CD4-positive, alpha-beta T cell treated with Interferon gamma for 1 hour (primary cell): ENCODE data around the gene FCHSD2.
"Not testable (repeated sequence)": the region's sequence is repeated elsewhere in the genome, so short reads cannot be mapped to it uniquely, and the experiment has no call there.

Source experiments
- DNase-seq: peaks from one replicate; pipeline ENCODE4 v3.0.0-alpha.2; 2020

Gene FCHSD2

DNA sequence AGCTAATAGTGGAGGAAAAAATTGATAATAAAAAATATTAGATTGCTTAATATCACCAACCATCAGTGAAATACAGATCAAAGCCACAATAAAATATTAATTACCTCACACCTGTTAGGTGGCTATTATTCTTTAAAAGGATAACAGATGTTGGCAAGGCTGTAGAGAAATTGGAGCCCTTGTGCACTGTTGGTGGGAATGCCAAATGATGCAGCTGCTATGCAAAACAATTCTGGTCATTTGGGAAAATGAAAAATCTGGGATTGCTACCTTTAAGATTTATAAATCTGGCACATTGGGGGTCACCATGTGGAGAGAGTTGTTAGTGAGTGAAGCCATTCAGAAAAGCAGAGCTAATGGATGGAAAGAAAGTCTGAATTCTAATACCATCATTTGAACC, 143.4 kb downstream of the FCHSD2 start:
- DNase-seq, result no peak

DNA sequence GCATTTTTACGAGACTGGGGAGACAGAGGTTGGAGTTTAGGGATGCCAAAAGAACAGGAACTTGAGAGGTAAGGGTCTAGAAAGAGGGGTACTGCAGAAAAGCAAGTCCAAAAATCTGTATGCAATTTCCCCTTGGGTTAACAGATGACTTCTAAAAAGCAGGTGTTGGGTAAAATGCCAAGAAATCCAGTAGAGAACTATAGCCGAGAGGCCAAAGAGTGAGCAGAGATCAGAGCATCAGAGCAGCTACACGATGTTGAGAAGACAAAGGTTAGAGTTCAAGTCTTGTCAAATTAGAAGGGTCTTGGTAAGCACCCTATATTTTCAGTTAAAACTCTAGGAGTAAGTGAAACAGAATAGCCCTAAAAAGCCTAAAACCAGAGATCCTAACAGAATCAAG, 145.2 kb downstream of the FCHSD2 start:
- DNase-seq, result no peak

DNA sequence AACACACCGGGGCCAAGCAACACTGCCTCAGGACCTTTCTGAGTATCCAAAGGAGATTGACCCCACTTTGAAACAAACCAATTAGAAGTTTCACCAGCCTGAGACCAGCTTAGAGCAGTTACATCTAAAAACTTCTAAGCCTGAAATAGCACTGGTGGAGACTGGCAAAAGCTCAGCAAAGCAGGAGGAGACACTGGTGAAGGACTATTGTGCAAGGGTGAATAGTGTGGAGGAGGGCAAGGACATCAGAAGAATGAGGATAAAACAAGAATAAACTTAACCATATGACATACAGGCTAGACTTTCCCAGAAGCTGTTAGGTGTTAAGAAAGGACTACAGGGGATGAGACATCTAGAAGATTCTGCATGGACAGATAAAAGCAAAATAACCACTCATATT, 152.4 kb downstream of the FCHSD2 start:
- DNase-seq, result no peak

DNA sequence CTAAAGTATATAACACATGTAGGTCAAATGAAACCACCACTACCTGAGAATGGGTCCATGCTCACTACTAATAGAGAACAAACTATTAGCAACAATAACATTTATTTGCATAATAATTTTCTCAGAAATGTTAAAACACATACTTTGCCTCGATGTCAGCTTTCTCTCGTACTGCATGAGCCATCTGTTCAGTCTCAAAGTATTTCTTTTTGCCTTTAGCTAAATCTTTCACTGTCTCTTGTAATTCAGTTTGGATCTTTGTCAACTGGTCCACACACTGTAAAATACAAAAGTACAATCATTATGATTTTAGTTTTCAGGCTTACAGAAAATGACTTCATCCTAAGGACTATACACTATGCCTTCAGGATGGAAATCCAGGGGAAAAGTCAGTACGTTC, 153.3 kb downstream of the FCHSD2 start:
- no peak for DNase-seq

DNA sequence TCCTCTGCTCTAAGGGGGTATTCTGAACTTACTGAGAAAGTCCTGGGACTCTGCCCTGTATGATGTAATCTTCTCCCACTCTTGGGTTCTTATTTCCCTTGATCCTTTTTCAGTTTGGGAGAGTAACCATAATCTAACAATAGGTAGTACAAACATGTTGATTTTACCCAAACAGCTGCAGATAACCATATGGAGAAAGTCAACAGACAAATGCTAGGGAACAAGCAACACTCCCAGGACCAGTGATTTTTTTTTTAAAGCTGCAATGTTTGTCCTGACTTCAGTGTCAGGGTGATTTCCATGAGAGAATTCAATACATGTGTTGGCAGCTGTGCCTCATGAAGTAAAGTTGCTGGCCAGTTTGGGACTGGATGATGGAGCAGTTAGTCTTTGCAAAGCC, 156.5 kb downstream of the FCHSD2 start:
- no peak for DNase-seq

DNA sequence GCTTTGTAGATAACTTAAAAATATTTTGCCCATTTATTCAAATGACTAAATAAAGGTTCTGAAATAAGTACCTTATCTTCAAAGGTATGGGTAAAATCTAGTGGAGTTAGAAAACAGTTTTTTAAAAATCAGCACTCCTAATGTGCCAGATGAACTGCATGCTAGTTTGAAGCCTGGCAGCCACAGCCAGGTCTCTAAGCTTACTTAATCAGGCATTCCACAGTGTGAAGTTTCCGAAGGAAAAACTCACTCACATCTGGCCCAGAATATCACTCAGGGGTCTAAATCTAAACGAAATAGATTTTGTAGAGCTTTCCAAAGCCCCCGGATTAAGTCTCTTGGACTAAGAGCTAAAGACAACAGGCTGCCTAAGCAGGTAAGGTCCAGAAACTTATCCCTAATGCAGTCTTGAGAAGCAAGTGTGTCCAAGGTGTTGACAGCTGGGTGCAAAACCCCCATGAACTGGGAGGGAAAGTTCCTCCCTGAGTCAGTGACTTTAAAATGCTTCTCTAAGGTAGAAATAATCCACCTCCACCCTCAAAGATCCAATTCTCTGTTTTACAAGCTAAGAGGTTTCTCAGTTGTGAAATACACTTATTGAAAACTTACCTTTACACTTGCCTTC, 157.6 kb downstream of the FCHSD2 start:
- DNase-seq, result no peak

DNA sequence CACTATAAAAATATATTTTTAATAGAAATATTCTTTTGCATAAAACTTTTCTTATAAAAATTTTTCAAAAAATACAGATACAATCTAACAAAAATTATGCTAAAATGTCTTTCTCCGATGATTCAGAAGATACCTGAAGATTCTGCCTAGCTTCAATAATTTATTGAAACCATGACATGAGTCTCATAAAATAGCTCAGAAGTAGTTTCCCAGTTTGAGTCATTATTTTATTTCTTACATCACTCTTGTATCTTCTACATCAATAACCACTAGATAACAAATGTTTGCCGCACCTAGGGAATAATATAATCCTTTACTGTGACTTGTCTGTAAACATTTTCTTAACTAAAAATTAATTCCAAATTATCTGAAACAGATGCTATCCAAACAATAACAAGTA, 158.6 kb downstream of the FCHSD2 start:
- no peak for DNase-seq

DNA sequence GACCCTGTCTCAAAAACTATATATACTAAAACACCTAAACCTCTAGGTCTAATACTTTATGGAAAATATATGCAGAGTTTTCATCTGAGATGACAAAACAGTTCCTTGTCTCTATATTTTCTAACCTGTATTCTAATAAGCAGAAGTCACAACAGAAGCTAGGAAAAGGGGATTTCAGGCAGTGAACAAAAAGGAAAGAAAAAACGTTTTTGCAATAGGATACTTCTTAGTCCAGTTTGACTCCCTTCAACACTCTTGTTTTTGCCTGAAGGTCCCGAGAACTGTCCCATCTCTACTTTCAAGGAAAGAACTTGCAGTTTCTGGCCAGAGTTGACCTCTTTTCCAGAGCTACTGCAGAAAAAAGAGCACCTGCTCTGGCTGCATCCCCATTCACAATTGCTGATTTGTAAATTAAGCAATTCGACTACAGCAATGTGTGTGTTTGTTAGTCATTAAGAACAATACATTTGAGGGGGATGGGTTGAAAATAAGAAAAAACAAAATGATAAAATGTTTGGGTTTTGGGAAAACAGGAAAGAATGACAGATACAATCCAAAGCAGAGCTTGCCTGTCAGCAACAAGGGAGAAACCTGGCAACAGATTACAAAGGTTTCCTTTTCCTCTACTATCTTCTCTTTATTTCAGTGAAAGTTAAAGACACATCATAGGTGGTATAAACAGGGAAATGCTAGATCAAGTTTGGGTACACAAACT, 160.0 kb downstream of the FCHSD2 start:
- DNase-seq, result no peak

DNA sequence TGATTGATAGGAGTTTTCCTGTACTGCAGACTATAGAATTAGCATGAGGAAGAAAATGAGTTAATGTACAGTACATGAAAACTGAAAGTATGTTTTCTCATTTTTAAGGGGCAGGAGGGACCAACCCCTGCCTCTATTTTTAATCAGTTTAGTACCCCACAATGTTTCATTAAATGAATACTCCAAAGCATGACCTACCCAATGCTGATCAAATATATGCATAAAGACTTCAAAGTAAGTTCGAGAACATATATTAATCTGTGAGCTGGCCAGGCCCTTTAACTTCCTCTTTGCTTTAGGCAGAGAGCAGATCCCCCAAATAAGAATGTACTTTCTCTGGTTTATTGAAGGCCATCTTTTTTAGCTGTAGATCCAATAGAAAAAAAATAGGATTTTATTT, 161.0 kb downstream of the FCHSD2 start:
- DNase-seq, result no peak

DNA sequence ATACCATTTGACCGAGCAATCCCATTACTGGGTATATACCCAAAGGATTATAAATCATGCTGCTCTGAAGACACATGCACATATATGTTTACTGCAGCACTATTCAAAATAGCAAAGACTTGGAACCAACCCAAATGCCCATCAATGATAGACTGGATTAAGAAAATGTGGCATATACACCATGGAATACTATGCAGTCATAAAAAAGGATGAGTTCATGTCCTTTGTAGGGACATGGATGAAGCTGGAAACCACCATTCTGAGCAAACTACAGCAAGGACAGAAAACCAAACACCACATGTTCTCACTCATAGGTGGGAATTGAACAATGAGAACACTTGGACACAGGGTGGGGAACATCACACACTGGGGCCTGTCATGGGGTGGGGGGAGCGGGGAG, 164.3 kb downstream of the FCHSD2 start:
- DNase-seq, result not testable (repeated sequence)

DNA sequence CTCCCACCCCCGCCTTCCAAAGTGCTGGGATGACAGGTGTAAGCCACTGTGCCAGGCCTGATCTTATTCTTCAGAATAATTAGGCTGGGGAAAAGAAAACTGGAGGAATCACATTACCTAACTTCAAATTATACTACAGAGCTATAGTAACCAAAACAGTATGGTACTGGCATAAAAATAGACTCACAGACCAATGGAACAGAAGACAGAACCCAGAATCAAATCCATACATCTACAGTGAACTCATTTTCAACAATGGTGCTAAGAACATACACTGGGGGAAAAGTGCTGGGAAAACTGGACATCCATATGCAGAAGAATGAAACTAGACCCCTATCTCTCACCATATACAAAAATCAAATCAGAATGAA, 165.6 kb downstream of the FCHSD2 start:
- not testable (repeated sequence) for DNase-seq

DNA sequence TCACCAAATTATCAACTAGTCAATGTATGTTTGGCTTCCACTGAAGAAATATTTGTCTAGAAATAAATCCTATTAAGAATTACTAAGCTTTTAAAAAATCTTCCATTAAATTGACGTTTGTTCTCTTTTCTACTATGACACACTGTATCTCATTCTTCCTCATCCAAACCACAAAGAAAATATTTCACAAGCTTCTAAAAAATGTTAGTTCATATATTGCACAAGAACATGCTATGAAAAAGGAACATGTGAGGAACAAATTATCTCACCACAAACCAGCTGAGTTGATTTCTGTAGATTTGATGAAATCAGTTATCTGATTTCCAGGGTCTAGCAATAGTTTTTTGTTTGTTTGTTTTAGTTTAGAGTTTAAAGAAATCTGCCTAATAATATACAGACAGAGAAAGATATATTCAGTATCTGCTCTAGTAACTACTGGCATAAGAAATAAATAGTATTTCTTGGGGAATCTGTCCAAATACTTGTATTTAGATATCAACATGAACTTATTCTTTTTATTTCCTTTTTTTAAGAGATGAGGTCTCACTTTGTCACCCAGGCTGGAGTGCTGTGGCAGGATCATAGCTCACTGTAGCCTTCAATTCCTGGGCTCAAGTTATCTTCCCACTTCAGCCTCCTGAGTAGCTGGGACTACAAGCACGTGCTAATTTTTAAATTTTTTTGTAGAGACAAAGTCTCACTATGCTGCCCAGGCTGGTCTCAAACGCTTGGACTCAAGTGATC, 166.2 kb downstream of the FCHSD2 start:
- no peak for DNase-seq

DNA sequence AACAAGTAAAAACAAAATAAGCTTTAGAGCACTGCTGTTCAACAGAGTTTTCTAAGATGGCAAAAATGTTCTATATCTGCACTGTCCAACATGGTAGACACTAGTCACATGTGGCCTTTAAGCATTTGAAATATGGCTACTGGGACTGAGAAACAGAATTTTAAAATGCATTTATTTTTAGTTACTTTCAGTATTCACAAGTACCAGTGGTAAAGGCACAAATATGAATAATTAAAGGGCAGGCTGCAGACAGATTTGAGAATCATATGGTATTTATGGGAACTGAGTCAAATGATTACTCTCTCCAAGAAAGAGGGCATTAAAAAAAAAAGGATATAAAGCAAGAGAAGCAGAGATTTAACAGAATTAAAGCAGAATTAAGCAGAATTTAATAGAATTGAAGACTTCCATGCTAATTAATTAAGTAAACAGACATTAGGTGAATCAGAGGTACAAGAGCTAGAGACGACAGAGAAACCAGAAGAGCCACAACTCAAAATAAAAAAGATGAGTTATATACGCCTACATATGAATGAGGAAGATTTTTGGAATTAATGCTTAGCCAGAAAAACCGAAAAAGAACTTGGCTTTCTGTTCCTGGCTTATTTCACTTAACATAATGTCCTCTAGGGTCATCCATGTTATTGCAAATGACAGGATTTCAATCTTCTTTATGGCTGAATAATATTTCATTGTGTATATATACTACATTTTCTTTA, 167.5 kb downstream of the FCHSD2 start:
- no peak for DNase-seq

DNA sequence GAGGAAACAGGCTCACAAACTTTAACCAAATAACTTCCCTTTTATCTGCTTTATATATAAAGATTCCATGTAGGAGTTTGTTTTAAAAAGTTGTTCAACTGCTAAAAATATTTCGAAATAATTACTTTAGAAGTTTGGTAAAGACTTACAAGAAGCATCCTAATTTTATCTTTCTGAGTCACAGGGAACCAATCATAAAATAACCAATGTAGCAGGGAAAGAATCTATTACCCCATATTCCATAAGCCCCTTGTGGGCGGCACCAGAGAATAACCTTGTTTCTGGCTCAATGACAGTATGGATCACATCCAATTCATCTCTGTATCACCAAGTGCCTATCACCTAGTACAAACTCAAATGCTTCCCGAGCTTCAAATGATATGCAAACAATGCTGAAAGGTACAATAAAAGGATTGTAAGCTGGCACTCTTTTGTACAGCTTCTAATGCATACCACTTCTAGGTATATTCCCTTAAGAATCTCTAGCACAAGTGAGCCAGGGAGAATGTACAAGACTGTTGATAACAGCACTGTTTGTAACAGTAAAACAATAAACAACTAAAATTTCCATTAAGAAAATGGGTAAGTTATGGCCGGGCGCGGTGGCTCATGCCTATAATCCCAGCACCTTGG, 169.5 kb downstream of the FCHSD2 start:
- no peak for DNase-seq

DNA sequence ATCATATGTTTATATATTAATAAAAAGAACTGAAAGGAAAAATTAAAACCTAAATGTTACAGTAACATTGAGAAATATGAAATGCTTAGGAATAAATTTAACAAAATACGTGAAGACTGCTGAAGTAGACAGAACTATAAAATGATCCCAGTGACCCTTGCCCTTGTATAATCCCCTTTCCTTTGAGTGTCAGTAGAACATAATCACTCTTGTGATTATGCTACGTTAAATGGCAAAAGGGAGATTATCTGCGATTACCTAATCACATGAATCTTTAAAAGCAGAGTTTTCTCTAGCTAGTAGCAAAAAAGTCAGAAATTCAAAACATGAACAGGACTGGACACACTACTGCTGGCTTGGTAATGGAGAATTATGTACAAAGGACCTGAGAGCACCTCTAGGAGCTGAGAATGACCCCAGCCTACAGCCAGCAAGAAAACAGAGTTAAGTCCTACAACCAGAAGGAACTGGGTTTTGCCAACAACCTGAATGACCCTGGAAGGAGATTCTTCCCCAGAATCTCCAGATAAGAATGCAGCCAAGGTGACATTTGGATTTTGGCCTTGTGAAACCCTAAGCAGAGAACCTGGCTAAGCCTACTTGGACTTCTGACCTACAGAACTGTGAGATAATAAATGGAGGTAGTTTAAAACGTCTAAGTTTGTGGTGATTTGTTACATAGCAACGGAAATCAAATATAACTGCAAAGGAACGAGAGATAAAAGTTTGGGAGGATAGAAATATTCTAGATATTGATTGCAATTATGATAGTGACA, 170.7 kb downstream of the FCHSD2 start:
- DNase-seq, result no peak

DNA sequence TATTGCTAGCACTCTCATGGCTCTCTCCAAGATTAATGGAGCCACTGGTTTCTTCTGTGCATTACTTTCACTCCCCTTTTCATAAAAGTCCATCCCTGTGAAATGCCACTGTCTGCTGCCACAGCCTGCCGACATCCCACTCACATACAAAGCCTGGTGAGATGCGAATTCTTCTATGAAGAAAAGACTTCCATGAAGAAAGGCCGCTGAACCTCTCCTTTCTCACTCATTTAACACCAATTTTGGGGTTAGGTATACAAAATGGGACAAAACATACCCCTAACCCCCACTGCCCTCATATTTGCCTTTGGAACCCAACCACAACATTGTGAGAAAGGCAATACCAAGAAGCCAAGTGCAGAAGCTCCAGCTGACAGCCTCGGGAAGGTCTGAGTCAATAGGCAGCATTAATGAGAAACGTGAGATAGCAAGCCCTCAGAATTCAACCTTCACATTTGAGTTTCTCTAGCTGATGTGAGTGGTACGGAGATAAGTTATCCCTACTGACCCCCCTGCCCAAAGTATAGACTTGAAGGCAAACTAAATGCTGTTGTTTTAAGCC, 171.5 kb downstream of the FCHSD2 start:
- DNase-seq, result no peak

DNA sequence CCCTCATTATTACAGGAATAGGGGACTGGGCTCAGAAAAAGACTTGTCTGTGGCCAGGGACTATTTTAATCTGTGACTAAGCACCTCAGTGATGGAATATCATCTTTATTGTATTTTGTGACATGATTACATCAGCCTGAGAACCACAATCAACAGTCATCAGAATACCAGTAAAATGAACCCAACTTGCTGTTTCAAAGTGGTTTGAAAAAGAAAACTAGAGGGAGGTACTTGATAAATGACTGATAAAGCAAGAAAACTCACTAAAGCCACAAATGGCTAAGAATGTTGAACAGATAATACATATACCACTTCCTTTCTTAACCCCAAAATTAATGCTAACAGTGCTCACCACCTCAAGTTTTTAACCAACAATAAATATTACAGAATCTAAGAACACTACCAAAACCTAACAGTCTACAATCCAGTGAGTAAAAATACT, 172.2 kb downstream of the FCHSD2 start:
- DNase-seq, result no peak

DNA sequence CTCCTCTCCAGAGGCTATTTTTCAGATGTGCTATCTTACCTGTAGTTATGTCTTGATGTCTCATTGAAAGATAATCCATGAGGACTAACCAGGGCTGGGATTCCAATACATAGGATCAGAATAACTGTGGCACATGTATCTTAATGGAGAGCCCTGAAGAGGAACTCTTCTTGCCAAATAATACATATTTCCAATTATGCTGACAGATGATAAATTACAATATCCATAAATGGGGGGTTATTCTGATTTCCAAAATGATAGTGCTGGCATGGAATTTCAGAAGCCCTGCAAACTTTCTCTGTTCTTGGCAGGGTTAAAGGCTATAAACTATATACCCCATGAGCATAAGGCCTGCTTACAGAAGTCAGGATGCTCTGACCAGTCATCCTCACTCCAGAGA, 173.7 kb downstream of the FCHSD2 start:
- DNase-seq, result no peak

DNA sequence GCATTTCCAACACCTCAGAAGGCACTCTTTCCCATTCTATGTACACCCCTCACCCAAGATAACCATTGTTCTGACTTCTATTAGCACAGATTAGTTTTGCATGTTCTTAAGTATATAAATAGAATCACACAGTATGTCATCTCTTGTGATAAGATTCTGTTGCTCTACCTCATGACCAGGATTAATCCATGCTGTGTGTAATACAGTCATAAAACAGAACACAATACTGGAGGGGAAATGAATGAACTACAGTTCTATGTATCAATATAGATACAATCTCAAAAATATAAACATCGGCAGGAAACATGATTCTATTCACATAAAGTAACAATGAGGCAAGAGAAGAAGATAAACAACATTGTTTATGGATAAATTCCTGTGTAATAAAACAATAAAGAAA, 176.4 kb downstream of the FCHSD2 start:
- DNase-seq, result no peak

DNA sequence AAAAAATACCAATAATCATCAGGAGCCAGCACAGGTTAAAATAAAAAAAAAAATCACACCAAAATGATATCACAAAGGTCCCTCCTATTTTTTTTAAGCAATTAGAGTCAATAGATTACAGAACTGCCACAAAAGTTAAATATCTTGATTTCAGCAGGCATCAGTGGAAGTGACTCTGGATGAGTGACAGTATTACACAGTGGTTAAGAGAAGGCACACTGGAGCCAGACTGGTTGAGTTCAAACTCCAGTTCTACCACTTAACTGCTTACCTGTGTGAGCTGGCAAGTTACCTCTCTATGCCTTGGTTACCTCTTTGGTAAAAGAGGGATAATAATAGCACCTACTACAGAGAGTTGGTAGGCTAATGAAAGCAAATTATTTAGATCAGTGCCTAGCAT, 179.4 kb downstream of the FCHSD2 start:
- no peak for DNase-seq

DNA sequence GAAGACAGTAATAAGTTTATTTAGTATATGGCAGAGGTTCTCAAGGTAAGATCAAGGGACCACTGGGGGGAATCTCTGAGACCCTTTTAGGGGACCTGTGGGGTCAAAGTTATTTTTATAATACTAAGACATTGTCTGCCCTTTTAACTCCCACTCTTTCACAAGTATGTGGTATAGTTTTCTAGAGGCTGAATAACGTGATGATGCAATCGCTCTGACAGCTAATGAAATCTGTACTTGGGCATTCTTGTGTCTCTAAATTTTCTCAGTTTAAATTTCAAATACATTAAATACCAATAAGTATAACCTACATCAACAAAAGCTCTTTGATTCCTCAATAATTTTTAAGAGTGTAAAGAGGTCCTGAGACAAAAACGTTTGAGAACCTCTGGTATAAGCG, 180.0 kb downstream of the FCHSD2 start:
- no peak for DNase-seq
